Astrocyte (in vitro differentiated cells and primary cell): ENCODE data around the gene ADAMTS19. TPM values are rescaled to one million over a fixed set of nuclear protein-coding genes. Genes with fewer than 3 reads are reported as not detected.

ENCODE experiments used
- DNase-seq: peaks from one replicate; pipeline ENCODE4 v3.0.0-alpha.2; 2010; ENCODE audit warnings: low read depth
- FAIRE-seq: peaks from 2 replicates; lab custom pipeline; 2011; peaks lifted over from hg19 to GRCh38; lab: Jason Lieb, UNC
- H2AFZ ChIP-seq: 2 replicates; pipeline ENCODE4 v1.6.0; 2012; ENCODE audit warnings: low read depth, low read length, inconsistent platforms
- H3K27ac ChIP-seq: 2 replicates; pipeline ENCODE4 v1.5.1; 2011; ENCODE audit warnings: low read depth, low read length, inconsistent platforms
- H3K27me3 ChIP-seq: 2 replicates; pipeline ENCODE4 v1.6.0; 2011; ENCODE audit warnings: low read length, inconsistent platforms; ENCODE audit not compliant: insufficient read depth
- H3K36me3 ChIP-seq: 2 replicates; pipeline ENCODE4 v1.5.1; 2011; ENCODE audit warnings: low read length, inconsistent platforms; ENCODE audit not compliant: insufficient read depth
- H3K4me1 ChIP-seq: 2 replicates; pipeline ENCODE4 v1.5.1; 2011; ENCODE audit warnings: low read length, inconsistent platforms; ENCODE audit not compliant: insufficient read depth
- H3K4me2 ChIP-seq: 2 replicates; pipeline ENCODE4 v1.6.0; 2012; ENCODE audit warnings: low read length, inconsistent platforms
- H3K4me3 ChIP-seq: 2 replicates; pipeline ENCODE4 v1.5.1; 2011; ENCODE audit warnings: low read depth, mild to moderate bottlenecking, low read length, inconsistent platforms; ENCODE audit not compliant: insufficient read depth
- H3K79me2 ChIP-seq: 2 replicates; pipeline ENCODE4 v1.6.0; 2012; ENCODE audit warnings: mild to moderate bottlenecking, low read length, inconsistent platforms; ENCODE audit not compliant: insufficient read depth
- H3K9ac ChIP-seq: 2 replicates; pipeline ENCODE4 v1.6.0; 2012; ENCODE audit warnings: mild to moderate bottlenecking, low read length, inconsistent platforms
- H3K9me3 ChIP-seq: 2 replicates; pipeline ENCODE4 v1.5.1; 2012; ENCODE audit warnings: low read depth, mild to moderate bottlenecking, low read length, inconsistent platforms; ENCODE audit not compliant: insufficient read depth
- H4K20me1 ChIP-seq: 2 replicates; pipeline ENCODE4 v1.6.0; 2012; ENCODE audit warnings: low read length, inconsistent platforms; ENCODE audit not compliant: insufficient read depth
- H3K27ac Mint-ChIP-seq: one replicate; pipeline ENCODE4 v1.8.0; 2021; ENCODE audit warnings: mild to moderate bottlenecking, mixed read lengths; ENCODE audit not compliant: unreplicated experiment
- H3K27me3 Mint-ChIP-seq: one replicate; pipeline ENCODE4 v1.8.0; 2021; ENCODE audit warnings: low read depth, mixed read lengths; ENCODE audit not compliant: unreplicated experiment
- H3K36me3 Mint-ChIP-seq: one replicate; pipeline ENCODE4 v1.8.0; 2021; ENCODE audit warnings: low read depth, mixed read lengths; ENCODE audit not compliant: unreplicated experiment
- H3K4me1 Mint-ChIP-seq: one replicate; pipeline ENCODE4 v1.8.0; 2021; ENCODE audit warnings: low read depth, mixed read lengths; ENCODE audit not compliant: unreplicated experiment
- H3K4me3 Mint-ChIP-seq: one replicate; pipeline ENCODE4 v1.8.0; 2021; ENCODE audit warnings: mild to moderate bottlenecking, moderate library complexity, mixed read lengths; ENCODE audit not compliant: unreplicated experiment
- H3K9me3 Mint-ChIP-seq: one replicate; pipeline ENCODE4 v1.8.0; 2021; ENCODE audit warnings: mild to moderate bottlenecking, mixed read lengths; ENCODE audit not compliant: unreplicated experiment
- CTCF ChIP-seq: IDR thresholded peaks from 2 replicates; pipeline ENCODE4 v1.5.1; 2011; ENCODE audit warnings: low read depth, mild to moderate bottlenecking, inconsistent platforms, low read length, moderate library complexity; ENCODE audit not compliant: insufficient read depth
- EZH2 ChIP-seq: IDR thresholded peaks from 2 replicates; pipeline ENCODE4 v1.6.1; 2012; ENCODE audit warnings: mild to moderate bottlenecking, low read length, inconsistent platforms; ENCODE audit not compliant: insufficient read depth
- total RNA-seq: library from RNA; stranded (reverse); gene quantifications from 2 replicates; pipeline ENCODE4 v1.2.1, GENCODE V29; 2021

The ADAMTS19 gene
- total RNA-seq, 1 donor from 2014 or later: 0.61 TPM

- Mint-ChIP-seq H3K4me3 (no peak overlapping the region), H3K9me3 (no peaks in the 10 kb centered on the region), H3K27me3 (no peaks in the 10 kb centered on the region), H3K36me3 (no peaks in the 10 kb centered on the region), H3K4me1 (no peaks in the 10 kb centered on the region), H3K27ac (no peak overlapping the region)
- TF ChIP-seq EZH2: no peak
- TF ChIP-seq CTCF: no peak
- Histone ChIP-seq H3K79me2 (no peaks in the 10 kb centered on the region), H4K20me1 (no peaks in the 10 kb centered on the region), H3K36me3 (no peaks in the 10 kb centered on the region), H3K9ac (no peak overlapping the region), H3K4me3 (no peak overlapping the region), H3K27ac (no peak overlapping the region), H3K4me2 (no peak overlapping the region), H3K27me3 (no peaks in the 10 kb centered on the region), H3K4me1 (no peaks in the 10 kb centered on the region), H2AFZ (no peak overlapping the region), H3K9me3 (no peaks in the 10 kb centered on the region)
- DNase-seq (no peak), FAIRE-seq (no peak)
These were observed 157.1 kb downstream of the ADAMTS19 start for GRCh38 chr5:129617206-129617605.

DNA sequence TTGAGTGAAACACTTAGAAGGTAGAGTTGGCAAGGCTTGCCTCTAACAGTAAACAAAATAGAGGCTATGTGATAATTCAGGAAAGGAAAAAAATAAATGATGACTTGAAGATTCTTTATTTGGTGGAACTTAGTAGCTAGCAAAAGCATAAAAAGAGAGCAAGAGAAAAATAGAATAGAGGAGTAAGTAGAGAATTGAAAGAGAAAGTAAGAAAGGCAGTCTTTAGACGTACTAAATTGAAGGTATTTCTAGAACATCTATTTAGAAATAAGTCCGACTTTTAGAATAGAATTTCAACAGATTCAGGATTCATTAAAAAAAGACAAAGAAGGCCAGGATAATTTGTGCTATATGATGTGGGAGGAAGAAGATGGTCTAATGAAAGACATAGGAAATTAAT, 159.7 kb downstream of the ADAMTS19 start:
- Histone ChIP-seq H3K79me2 (no peaks in the 10 kb centered on the region), H3K36me3 (no peaks in the 10 kb centered on the region), H3K4me3 (no peak overlapping the region), H3K27me3 (no peaks in the 10 kb centered on the region), H2AFZ (no peak overlapping the region), H3K27ac (no peak overlapping the region), H3K4me1 (no peaks in the 10 kb centered on the region), H4K20me1 (no peaks in the 10 kb centered on the region), H3K4me2 (no peak overlapping the region), H3K9ac (no peak overlapping the region), H3K9me3 (no peaks in the 10 kb centered on the region)
- DNase-seq (no peak), FAIRE-seq (no peak)
- H3K9me3 Mint-ChIP-seq: no peaks in the 10 kb centered on the region
- no peak overlapping the region for H3K27ac Mint-ChIP-seq
- H3K4me1 Mint-ChIP-seq: no peaks in the 10 kb centered on the region
- H3K27me3 Mint-ChIP-seq: no peaks in the 10 kb centered on the region
- no peak overlapping the region for H3K4me3 Mint-ChIP-seq
- H3K36me3 Mint-ChIP-seq: no peaks in the 10 kb centered on the region
- TF ChIP-seq EZH2: no peak
- TF ChIP-seq CTCF: no peak

DNA sequence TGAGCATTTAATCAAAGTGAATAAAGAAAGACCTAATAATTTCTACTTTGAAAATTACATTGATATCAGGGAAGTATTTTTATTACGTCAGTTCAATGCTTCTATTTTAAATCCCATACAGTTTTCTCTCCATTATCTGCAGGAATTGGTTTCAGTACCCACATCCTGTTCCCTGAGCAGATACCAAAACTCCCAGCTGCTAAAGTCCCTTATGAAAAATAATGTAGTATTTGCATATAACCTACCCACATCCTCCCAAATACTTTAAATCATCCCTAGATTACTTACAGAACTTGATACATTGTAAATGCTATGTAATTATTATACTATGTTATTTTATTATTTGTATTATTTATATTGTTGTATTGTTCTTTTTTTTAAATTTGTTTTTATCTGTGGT, 162.4 kb downstream of the ADAMTS19 start:
- Mint-ChIP-seq H3K4me3 (no peak overlapping the region), H3K9me3 (no peaks in the 10 kb centered on the region), H3K27me3 (no peaks in the 10 kb centered on the region), H3K4me1 (no peaks in the 10 kb centered on the region), H3K36me3 (no peaks in the 10 kb centered on the region), H3K27ac (no peak overlapping the region)
- Histone ChIP-seq H3K4me1 (no peaks in the 10 kb centered on the region), H3K4me3 (no peak overlapping the region), H3K9me3 (no peaks in the 10 kb centered on the region), H3K27me3 (no peaks in the 10 kb centered on the region), H3K9ac (no peak overlapping the region), H3K36me3 (no peaks in the 10 kb centered on the region), H3K79me2 (no peaks in the 10 kb centered on the region), H2AFZ (no peak overlapping the region), H3K4me2 (no peak overlapping the region), H3K27ac (no peak overlapping the region), H4K20me1 (no peaks in the 10 kb centered on the region)
- DNase-seq (no peak), FAIRE-seq (no peak)
- TF ChIP-seq CTCF (no peak), EZH2 (no peak)
